Smooth muscle cell (in vitro differentiated cells): Measurements from ENCODE around the gene TSN. TPM values are rescaled to one million over a fixed set of nuclear protein-coding genes. Genes with fewer than 3 reads are reported as not detected.
A peak's percentile ranks its signal among the peaks of the same experiment; 100 is the strongest.
"Not testable (repeated sequence)": the region's sequence is repeated elsewhere in the genome, so short reads cannot be mapped to it uniquely, and the experiment has no call there.

Source experiments
- DNase-seq: peaks from one replicate; lab custom pipeline; 2025; ENCODE audit not compliant: unreplicated experiment; lab: John Stamatoyannopoulos, UW
- H2AFZ ChIP-seq: fragments of 200-600 bp; sonication (generic); 2 replicates; pipeline ENCODE4 v1.6.0; 2016; ENCODE audit warnings: antibody characterized with exemption, low read depth, mild to moderate bottlenecking
- H3F3A ChIP-seq: fragments of 200-600 bp; sonication (generic); 2 replicates; pipeline ENCODE4 v1.6.0; 2017; ENCODE audit warnings: antibody characterized with exemption, low read depth
- H3K27ac ChIP-seq: fragments of 200-600 bp; sonication (generic); 2 replicates; pipeline ENCODE4 v1.5.1; 2016; ENCODE audit warnings: low read depth, mild to moderate bottlenecking
- H3K27me3 ChIP-seq: fragments of 200-600 bp; sonication (generic); 2 replicates; pipeline ENCODE4 v1.6.1; 2016; ENCODE audit warnings: low read depth, mild to moderate bottlenecking
- H3K36me3 ChIP-seq: fragments of 200-600 bp; sonication (generic); 2 replicates; pipeline ENCODE4 v1.5.1; 2016; ENCODE audit warnings: low read depth
- H3K4me1 ChIP-seq: fragments of 200-600 bp; sonication (generic); 2 replicates; pipeline ENCODE4 v1.5.1; 2016; ENCODE audit warnings: low read depth
- H3K4me2 ChIP-seq: fragments of 200-600 bp; sonication (generic); 2 replicates; pipeline ENCODE4 v1.6.0; 2016; ENCODE audit warnings: mild to moderate bottlenecking
- H3K4me3 ChIP-seq: fragments of 200-600 bp; sonication (generic); 2 replicates; pipeline ENCODE4 v1.5.1; 2016; ENCODE audit warnings: mild to moderate bottlenecking
- H3K79me2 ChIP-seq: fragments of 200-600 bp; sonication (generic); 2 replicates; pipeline ENCODE4 v1.6.0; 2016; ENCODE audit warnings: low read depth, mild to moderate bottlenecking
- H3K9ac ChIP-seq: fragments of 200-600 bp; sonication (generic); 2 replicates; pipeline ENCODE4 v1.6.0; 2016; ENCODE audit warnings: low read depth
- H3K9me3 ChIP-seq: fragments of 200-600 bp; sonication (generic); replicated peaks from 2 replicates; pipeline ENCODE4 v1.5.1; 2016; ENCODE audit warnings: low read depth
- H4K20me1 ChIP-seq: fragments of 200-600 bp; sonication (generic); 2 replicates; pipeline ENCODE4 v1.6.0; 2016; ENCODE audit warnings: low read depth
- WGBS: methylation state at CpG from one replicate; pipeline ENCODE4 v1.1.7; 2016; ENCODE audit warnings: low lambda C conversion rate; 5-methylcytosine and 5-hydroxymethylcytosine counted together
- polyA plus RNA-seq: library from polyadenylated mRNA; unstranded; fragments of >200 nt; fragmentation: Nextera tagmentation; extraction: Ambion mirVana; gene quantifications from 2 replicates; pipeline ENCODE4 v1.2.1, GENCODE V29; 2016
- total RNA-seq: library from RNA; depleted of rRNA; stranded (reverse); fragments of >200 nt; gene quantifications from 2 replicates; pipeline ENCODE4 v1.2.3, GENCODE V29; 2014
- TF ChIP-seq, protein P1 (sequence below): fragments of 200-600 bp; sonication (generic); IDR thresholded peaks from 2 replicates; pipeline ENCODE4 v1.5.1; 2017; ENCODE audit warnings: borderline replicate concordance, mild to moderate bottlenecking, antibody characterized with exemption; ENCODE audit not compliant: insufficient read depth, poor library complexity, severe bottlenecking

Gene TSN
- total and polyA plus RNA-seq, 2 experiments from 2014 or later, result 47.3 to 53.1 TPM

- TF ChIP-seq, protein P1, sequence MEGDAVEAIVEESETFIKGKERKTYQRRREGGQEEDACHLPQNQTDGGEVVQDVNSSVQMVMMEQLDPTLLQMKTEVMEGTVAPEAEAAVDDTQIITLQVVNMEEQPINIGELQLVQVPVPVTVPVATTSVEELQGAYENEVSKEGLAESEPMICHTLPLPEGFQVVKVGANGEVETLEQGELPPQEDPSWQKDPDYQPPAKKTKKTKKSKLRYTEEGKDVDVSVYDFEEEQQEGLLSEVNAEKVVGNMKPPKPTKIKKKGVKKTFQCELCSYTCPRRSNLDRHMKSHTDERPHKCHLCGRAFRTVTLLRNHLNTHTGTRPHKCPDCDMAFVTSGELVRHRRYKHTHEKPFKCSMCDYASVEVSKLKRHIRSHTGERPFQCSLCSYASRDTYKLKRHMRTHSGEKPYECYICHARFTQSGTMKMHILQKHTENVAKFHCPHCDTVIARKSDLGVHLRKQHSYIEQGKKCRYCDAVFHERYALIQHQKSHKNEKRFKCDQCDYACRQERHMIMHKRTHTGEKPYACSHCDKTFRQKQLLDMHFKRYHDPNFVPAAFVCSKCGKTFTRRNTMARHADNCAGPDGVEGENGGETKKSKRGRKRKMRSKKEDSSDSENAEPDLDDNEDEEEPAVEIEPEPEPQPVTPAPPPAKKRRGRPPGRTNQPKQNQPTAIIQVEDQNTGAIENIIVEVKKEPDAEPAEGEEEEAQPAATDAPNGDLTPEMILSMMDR, result no peak
- Histone ChIP-seq H3K9ac (no peak overlapping the region), H3K4me3 (no peak overlapping the region), H2AFZ (no peak overlapping the region), H3K4me1 (peaks cover 5% of the 10 kb centered on the region), H3K79me2 (no peaks in the 10 kb centered on the region), H4K20me1 (no peaks in the 10 kb centered on the region), H3K27me3 (no peaks in the 10 kb centered on the region), H3F3A (no peaks in the 10 kb centered on the region), H3K4me2 (no peak overlapping the region), H3K27ac (no peak overlapping the region), H3K36me3 (no peaks in the 10 kb centered on the region), H3K9me3 (no peaks in the 10 kb centered on the region)
- 85% methylated on average over 5 of the region's 5 CpGs for WGBS
- no peak for DNase-seq
Observed at GRCh38 chr2:121707920-121708361, 47.5 kb upstream of the TSN start.

GRCh38 chr2:121709776-121710469 lies 45.5 kb upstream of the TSN start:
- Histone ChIP-seq H3F3A (no peaks in the 10 kb centered on the region), H3K4me3 (no peak overlapping the region), H4K20me1 (no peaks in the 10 kb centered on the region), H3K27me3 (no peaks in the 10 kb centered on the region), H3K4me2 (no peak overlapping the region), H3K79me2 (no peaks in the 10 kb centered on the region), H3K27ac (no peak overlapping the region), H3K4me1 (peaks cover 5% of the 10 kb centered on the region), H3K36me3 (no peaks in the 10 kb centered on the region), H3K9ac (no peak overlapping the region), H2AFZ (no peak overlapping the region), H3K9me3 (no peaks in the 10 kb centered on the region)
- TF ChIP-seq, protein P1, result no peak
- WGBS, result 89% methylated on average over 11 of the region's 11 CpGs
- DNase-seq, result no peak

GRCh38 chr2:121710470-121711170 lies 44.8 kb upstream of the TSN start:
- Histone ChIP-seq H3K9me3 (no peaks in the 10 kb centered on the region), H3K9ac (no peak overlapping the region), H2AFZ (no peak overlapping the region), H3K4me3 (no peak overlapping the region), H3K4me1 (peaks cover 5% of the 10 kb centered on the region), H4K20me1 (no peaks in the 10 kb centered on the region), H3K4me2 (peak overlapping the region; percentile 13), H3K27me3 (no peaks in the 10 kb centered on the region), H3K79me2 (no peaks in the 10 kb centered on the region), H3K27ac (no peak overlapping the region), H3K36me3 (no peaks in the 10 kb centered on the region), H3F3A (no peaks in the 10 kb centered on the region)
- TF ChIP-seq, protein P1, result no peak
- no peak for DNase-seq
- WGBS, result 79% methylated on average over 7 of the region's 7 CpGs

- not testable (repeated sequence) for H3K27me3 ChIP-seq, DNase-seq, H3F3A ChIP-seq, H3K9me3 ChIP-seq, H4K20me1 ChIP-seq, H3K9ac ChIP-seq, H3K27ac ChIP-seq, H2AFZ ChIP-seq, H3K4me3 ChIP-seq, H3K36me3 ChIP-seq, H3K79me2 ChIP-seq, H3K4me2 ChIP-seq, H3K4me1 ChIP-seq
- 93% methylated on average over 3 of the region's 3 CpGs for WGBS
Observed at GRCh38 chr2:121711481-121711880, 44.0 kb upstream of the TSN start.
